Gastroesophageal sphincter (tissue), 4 donors: Measurements from ENCODE around the gene PJA1. TPM values are rescaled to one million over a fixed set of nuclear protein-coding genes. Genes with fewer than 3 reads are reported as not detected.

Source experiments
- ATAC-seq: fragments of 150-250 bp; one replicate; pipeline ENCODE4 v1.9.1; 2016; ENCODE audit warnings: mild to moderate bottlenecking, moderate library complexity
- H3K27ac ChIP-seq, 4 donors: fragments of 200-600 bp; sonication (generic) in 3 of 4; 1 replicate in 3 of 4; 2 replicates in 1 of 4; pipeline ENCODE4 v1.5.1; 2016 to 2019
- H3K27me3 ChIP-seq: fragments of 200-600 bp; sonication (generic); one replicate; pipeline ENCODE4 v1.5.1; 2019
- H3K36me3 ChIP-seq, 2 donors: fragments of 200-600 bp; sonication (generic); one replicate each; pipeline ENCODE4 v1.5.1; 2019; ENCODE audit warnings: control low read depth in 1 of 2
- H3K4me1 ChIP-seq, 3 donors: fragments of 200-600 bp; sonication (generic); 1 replicate in 2 of 3; 2 replicates in 1 of 3; pipeline ENCODE4 v1.5.1; 2016 to 2019; ENCODE audit warnings: control low read depth in 2 of 3
- H3K4me3 ChIP-seq, 2 donors: fragments of 200-600 bp; sonication (generic); one replicate each; pipeline ENCODE4 v1.5.1; 2019; ENCODE audit warnings: mild to moderate bottlenecking in 1 of 2, moderate library complexity in 1 of 2
- H3K9me3 ChIP-seq, 3 donors: fragments of 200-600 bp; sonication (generic); one replicate each; pipeline ENCODE4 v1.5.1; 2017 to 2019; ENCODE audit warnings: control low read depth in 2 of 3
- EP300 ChIP-seq: sonication (generic); formaldehyde crosslinking; IDR thresholded peaks from one replicate; pipeline ENCODE4 v1.6.1; 2017; ENCODE audit warnings: antibody characterized with exemption, mild to moderate bottlenecking
- POLR2A ChIP-seq, 2 donors: fragments of 450-650 bp; IDR thresholded peaks; one replicate each; pipeline ENCODE4 v1.6.1; 2017; ENCODE audit warnings: antibody characterized with exemption in 2 of 2, mild to moderate bottlenecking in 2 of 2, moderate library complexity in 1 of 2
- POLR2AphosphoS5 ChIP-seq: sonication (generic); formaldehyde crosslinking; IDR thresholded peaks from one replicate; pipeline ENCODE4 v1.6.1; 2017; ENCODE audit warnings: antibody characterized with exemption
- WGBS, 2 donors: methylation state at CpG; one replicate each; pipeline ENCODE4 v1.1.5; 2018; ENCODE audit warnings: low coverage in 1 of 2; 5-methylcytosine and 5-hydroxymethylcytosine counted together
- total RNA-seq, 4 donors: library from RNA; depleted of rRNA; stranded (reverse); fragments of >200 nt; gene quantifications; one replicate each; pipeline ENCODE4 v1.1.0, GENCODE V29; 2016
- TF ChIP-seq, protein P1 (sequence below), 4 experiments: fragments of 200-600 bp in 2 of 4; fragments of 450-650 bp in 2 of 4; sonication (generic) in 1 of 4; IDR thresholded peaks; one replicate each; pipeline ENCODE4 v1.5.1; 2017 to 2019; ENCODE audit warnings: antibody characterized with exemption in 4 of 4, mild to moderate bottlenecking in 2 of 4, moderate library complexity in 2 of 4

The PJA1 gene
- total RNA-seq, 4 donors from 2014 or later = 23.3 to 27.0 (median 24.8) TPM

DNA sequence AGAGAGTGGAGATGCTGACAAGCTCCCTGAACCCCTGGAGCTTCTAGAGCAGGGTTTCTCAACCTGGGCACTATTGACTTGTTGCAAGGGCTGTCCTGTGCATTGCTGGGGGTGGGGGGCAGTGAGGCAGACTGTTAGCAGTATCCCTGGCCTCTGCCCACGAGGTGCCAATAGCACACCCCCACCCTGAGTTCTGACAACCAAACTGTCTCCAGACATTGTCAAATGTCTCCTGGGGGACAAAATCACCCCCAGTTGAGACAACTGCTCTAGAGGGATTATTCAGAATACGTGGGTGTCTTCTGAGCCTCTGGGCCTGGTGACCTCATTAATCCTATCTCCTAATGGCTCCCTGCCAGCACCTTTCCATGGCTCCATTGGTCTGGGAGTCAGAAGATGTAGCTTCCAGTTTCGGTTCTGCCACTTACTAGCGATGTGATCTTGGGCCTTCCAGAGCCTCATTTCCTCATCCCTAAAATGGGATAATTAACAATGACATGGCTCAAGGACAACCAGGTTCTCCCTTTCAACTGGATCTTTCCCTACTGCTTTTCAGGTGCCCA is 17.6 kb upstream of the PJA1 start:
- no peak overlapping the region for H3K4me3 ChIP-seq
- TF ChIP-seq, protein P1, sequence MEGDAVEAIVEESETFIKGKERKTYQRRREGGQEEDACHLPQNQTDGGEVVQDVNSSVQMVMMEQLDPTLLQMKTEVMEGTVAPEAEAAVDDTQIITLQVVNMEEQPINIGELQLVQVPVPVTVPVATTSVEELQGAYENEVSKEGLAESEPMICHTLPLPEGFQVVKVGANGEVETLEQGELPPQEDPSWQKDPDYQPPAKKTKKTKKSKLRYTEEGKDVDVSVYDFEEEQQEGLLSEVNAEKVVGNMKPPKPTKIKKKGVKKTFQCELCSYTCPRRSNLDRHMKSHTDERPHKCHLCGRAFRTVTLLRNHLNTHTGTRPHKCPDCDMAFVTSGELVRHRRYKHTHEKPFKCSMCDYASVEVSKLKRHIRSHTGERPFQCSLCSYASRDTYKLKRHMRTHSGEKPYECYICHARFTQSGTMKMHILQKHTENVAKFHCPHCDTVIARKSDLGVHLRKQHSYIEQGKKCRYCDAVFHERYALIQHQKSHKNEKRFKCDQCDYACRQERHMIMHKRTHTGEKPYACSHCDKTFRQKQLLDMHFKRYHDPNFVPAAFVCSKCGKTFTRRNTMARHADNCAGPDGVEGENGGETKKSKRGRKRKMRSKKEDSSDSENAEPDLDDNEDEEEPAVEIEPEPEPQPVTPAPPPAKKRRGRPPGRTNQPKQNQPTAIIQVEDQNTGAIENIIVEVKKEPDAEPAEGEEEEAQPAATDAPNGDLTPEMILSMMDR (IDR thresholded peaks at IDR 0.05) = no peak
- TF ChIP-seq EP300 (no peak), POLR2A (IDR thresholded peaks at IDR 0.05) (no peak), POLR2AphosphoS5 (no peak)
- H3K36me3 ChIP-seq = no peaks in the 10 kb centered on the region
- 100% methylated on average over 1 of the region's 4 CpGs; no CpG with 5 or more reads in 1 of the 2 donors for WGBS, 2 donors
- H3K27ac ChIP-seq = no peak overlapping the region
- no peaks in the 10 kb centered on the region for H3K9me3 ChIP-seq
- no peak for ATAC-seq
- no peaks in the 10 kb centered on the region for H3K27me3 ChIP-seq
- H3K4me1 ChIP-seq = no peaks in the 10 kb centered on the region

- ATAC-seq = no peak
- Histone ChIP-seq H3K4me1 (no peaks in the 10 kb centered on the region), H3K9me3 (no peaks in the 10 kb centered on the region), H3K4me3 (no peak overlapping the region), H3K27ac (no peak overlapping the region), H3K27me3 (no peaks in the 10 kb centered on the region), H3K36me3 (no peaks in the 10 kb centered on the region)
- 72% methylated on average over 4 of the region's 12 CpGs; no CpG with 5 or more reads in 1 of the 2 donors for WGBS, 2 donors
- TF ChIP-seq EP300 (no peak), POLR2A (IDR thresholded peaks at IDR 0.05) (no peak), POLR2AphosphoS5 (no peak)
- TF ChIP-seq, protein P1 (IDR thresholded peaks at IDR 0.05) = no peak
Measured at GRCh38 chrX:69179380-69179911, 14.2 kb upstream of the PJA1 start.

- ATAC-seq = no peak
- no peaks in the 10 kb centered on the region for H3K36me3 ChIP-seq
- no peaks in the 10 kb centered on the region for H3K9me3 ChIP-seq
- no peak overlapping the region for H3K4me3 ChIP-seq
- no peak overlapping the region for H3K27ac ChIP-seq
- WGBS, 2 donors = 85 to 88% methylated on average over 1 to 3 of the region's 3 CpGs
- no peaks in the 10 kb centered on the region for H3K4me1 ChIP-seq
- no peak for TF ChIP-seq POLR2AphosphoS5
- TF ChIP-seq, protein P1 (IDR thresholded peaks at IDR 0.05) = no peak
- TF ChIP-seq POLR2A (IDR thresholded peaks at IDR 0.05) = no peak
- no peak for TF ChIP-seq EP300
- H3K27me3 ChIP-seq = no peaks in the 10 kb centered on the region
Measured at GRCh38 chrX:69178592-69178991, 13.3 kb upstream of the PJA1 start.

GRCh38 chrX:69177511-69178162 is 12.4 kb upstream of the PJA1 start:
- TF ChIP-seq POLR2A (IDR thresholded peaks at IDR 0.05) = no peak
- TF ChIP-seq, protein P1 (IDR thresholded peaks at IDR 0.05) = no peak
- TF ChIP-seq POLR2AphosphoS5 = no peak
- TF ChIP-seq EP300 = no peak
- WGBS, 2 donors = 80% methylated on average over 1 of the region's 4 CpGs; no CpG with 5 or more reads in 1 of the 2 donors

DNA sequence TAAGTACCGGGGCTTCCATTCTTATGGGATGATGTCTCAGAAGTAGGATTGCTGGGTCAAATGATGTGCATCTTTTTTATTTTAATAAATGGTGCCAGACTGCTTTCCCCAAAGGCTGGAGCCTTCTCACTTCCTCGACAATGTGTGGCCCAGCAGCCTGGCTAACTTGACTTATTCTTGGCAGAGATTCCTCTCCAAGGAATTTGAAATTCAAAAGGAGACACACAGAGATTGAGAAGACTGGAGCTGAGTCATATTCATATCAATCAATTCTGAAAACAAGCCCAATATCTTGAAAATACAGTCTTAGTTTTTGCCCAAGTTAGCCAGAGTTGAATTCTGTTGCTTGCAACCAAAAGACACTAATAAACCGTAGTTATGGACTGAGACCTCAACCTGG is 10.8 kb upstream of the PJA1 start:
- ATAC-seq = no peak
- 59 to 69% methylated on average over 2 to 3 of the region's 3 CpGs for WGBS, 2 donors
- H3K27me3 ChIP-seq = no peaks in the 10 kb centered on the region
- TF ChIP-seq POLR2AphosphoS5 (no peak), EP300 (no peak), POLR2A (IDR thresholded peaks at IDR 0.05) (no peak)
- TF ChIP-seq, protein P1 (IDR thresholded peaks at IDR 0.05) = no peak
- no peaks in the 10 kb centered on the region for H3K4me1 ChIP-seq
- no peaks in the 10 kb centered on the region for H3K36me3 ChIP-seq
- H3K9me3 ChIP-seq = no peaks in the 10 kb centered on the region
- H3K27ac ChIP-seq = no peak overlapping the region
- no peak overlapping the region for H3K4me3 ChIP-seq

More at GRCh38 chrX:69177511-69178162, 12.4 kb upstream of the PJA1 start:
- Histone ChIP-seq H3K4me3 (no peak overlapping the region), H3K9me3 (no peaks in the 10 kb centered on the region), H3K4me1 (no peaks in the 10 kb centered on the region), H3K27ac (no peak overlapping the region), H3K36me3 (no peaks in the 10 kb centered on the region), H3K27me3 (no peaks in the 10 kb centered on the region)
- ATAC-seq = no peak
